Endothelial cell of umbilical vein (primary cell): ENCODE results near the gene MYCBP2. TPM values are rescaled to one million over a fixed set of nuclear protein-coding genes. Genes with fewer than 3 reads are reported as not detected.

Experiments
- BruUV-seq: library from RNA; stranded (reverse); fragments of 400-500 nt; replicated peaks from 2 replicates; lab custom pipeline; 2021; lab: Mats Ljungman, UMichigan
- CTCF ChIA-PET: fragments of 300-600, 350-600 bp; sonication (Branson Sonifier 250); formaldehyde crosslinking; loops from one replicate; lab custom pipeline; 2021; ENCODE audit warnings: antibody characterized with exemption, inconsistent platforms; lab: Charles Lee
- POLR2A ChIA-PET: fragments of 300-600, 350-600 bp; sonication (Branson Sonifier 250); formaldehyde crosslinking; loops from one replicate; lab custom pipeline; 2021; ENCODE audit warnings: antibody characterized with exemption, inconsistent platforms; lab: Charles Lee
- DNase-seq: peaks from one replicate; pipeline ENCODE4 v3.0.0-alpha.2; 2011; ENCODE audit warnings: low read depth, low spot score
- FAIRE-seq: peaks from 2 replicates; lab custom pipeline; 2011; peaks lifted over from hg19 to GRCh38; lab: Jason Lieb, UNC
- H2AFZ ChIP-seq: 2 replicates; pipeline ENCODE4 v1.6.0; 2012; ENCODE audit warnings: low read depth, low read length, control low read depth, inconsistent platforms
- H3K27ac ChIP-seq: 2 replicates; pipeline ENCODE4 v1.5.1; 2011; ENCODE audit warnings: low read depth, mild to moderate bottlenecking, control low read depth, low read length, moderate library complexity; ENCODE audit not compliant: insufficient read depth
- H3K27me3 ChIP-seq, 2 experiments: 2 replicates each; pipeline versions ENCODE4 v1.6.0 to v1.6.1; 2011; ENCODE audit warnings: low read length in 2 of 2, mixed read lengths in 1 of 2; ENCODE audit not compliant: control insufficient read depth in 2 of 2, insufficient read depth in 2 of 2
- H3K36me3 ChIP-seq, 2 experiments: 2 replicates in 1 of 2; 3 replicates in 1 of 2; pipeline ENCODE4 v1.5.1; 2011; ENCODE audit warnings: low read length in 2 of 2, mild to moderate bottlenecking in 1 of 2, moderate library complexity in 1 of 2; ENCODE audit not compliant: control insufficient read depth in 2 of 2, insufficient read depth in 2 of 2; ENCODE audit errors: extremely low read depth in 1 of 2
- H3K4me1 ChIP-seq: 3 replicates; pipeline ENCODE4 v1.5.1; 2011; ENCODE audit warnings: mild to moderate bottlenecking, low read length; ENCODE audit not compliant: control insufficient read depth, insufficient read depth; ENCODE audit errors: extremely low read depth
- H3K4me2 ChIP-seq: 2 replicates; pipeline ENCODE4 v1.6.1; 2011; ENCODE audit warnings: low read length, control low read depth, mixed read lengths; ENCODE audit not compliant: insufficient read depth
- H3K4me3 ChIP-seq, 3 experiments: fragments of 200-600 bp in 1 of 3; sonication (generic), shearing (Covaris generic) in 1 of 3; replicated peaks in 1 of 3; 2 replicates each; pipeline ENCODE4 v1.5.1; 2011 to 2016; ENCODE audit warnings: control low read depth in 3 of 3, low read length in 3 of 3, mild to moderate bottlenecking in 2 of 3, inconsistent platforms in 1 of 3, low read depth in 1 of 3, moderate library complexity in 1 of 3; ENCODE audit not compliant: insufficient read depth in 1 of 3
- H3K79me2 ChIP-seq: 2 replicates; pipeline ENCODE4 v1.6.0; 2012; ENCODE audit warnings: low read length, inconsistent platforms; ENCODE audit not compliant: control insufficient read depth, insufficient read depth
- H3K9ac ChIP-seq: replicated peaks from 2 replicates; pipeline ENCODE3; 2011; ENCODE audit warnings: low read length, control low read depth; ENCODE audit not compliant: insufficient read depth; ENCODE audit errors: extremely low read depth
- H3K9me1 ChIP-seq: replicated peaks from 3 replicates; pipeline ENCODE4 v1.6.0; 2011; ENCODE audit warnings: mild to moderate bottlenecking, low read length; ENCODE audit not compliant: control insufficient read depth, insufficient read depth; ENCODE audit errors: extremely low read depth
- H3K9me3 ChIP-seq: replicated peaks from 2 replicates; pipeline ENCODE4 v1.5.1; 2012; ENCODE audit warnings: low read length, inconsistent platforms; ENCODE audit not compliant: control insufficient read depth, insufficient read depth
- H4K20me1 ChIP-seq: replicated peaks from 2 replicates; pipeline ENCODE3; 2011; ENCODE audit warnings: mild to moderate bottlenecking, low read length; ENCODE audit not compliant: control insufficient read depth, insufficient read depth; ENCODE audit errors: extremely low read depth
- CTCF ChIP-seq, 2 donors: IDR thresholded peaks; 1 replicate in 1 of 2; 2 replicates in 1 of 2; pipeline ENCODE4 v1.5.1; 2011; ENCODE audit warnings: low read length in 2 of 2, mild to moderate bottlenecking in 2 of 2, moderate library complexity in 2 of 2, control low read depth in 1 of 2, inconsistent platforms in 1 of 2, low read depth in 1 of 2; ENCODE audit not compliant: insufficient read depth in 1 of 2; ENCODE audit errors: extremely low read depth in 1 of 2
- EZH2 ChIP-seq: IDR thresholded peaks from 2 replicates; pipeline ENCODE4 v1.6.1; 2012; ENCODE audit warnings: borderline replicate concordance, low read depth, mild to moderate bottlenecking, moderate library complexity, low read length, inconsistent platforms; ENCODE audit not compliant: severe bottlenecking
- FOS ChIP-seq: IDR thresholded peaks from 2 replicates; pipeline ENCODE4 v1.6.1; 2011; ENCODE audit warnings: mild to moderate bottlenecking, low read length, moderate library complexity, borderline replicate concordance; ENCODE audit not compliant: insufficient read depth
- GATA2 ChIP-seq: IDR thresholded peaks from 2 replicates; pipeline ENCODE4 v1.7.0; 2011; ENCODE audit warnings: low read depth, mild to moderate bottlenecking, moderate library complexity, mixed read lengths, low read length; ENCODE audit not compliant: insufficient read length, insufficient read depth
- JUN ChIP-seq: IDR thresholded peaks from 2 replicates; pipeline ENCODE4 v1.6.1; 2011; ENCODE audit warnings: borderline replicate concordance, low read depth; ENCODE audit not compliant: insufficient read length, insufficient read depth
- MAX ChIP-seq: IDR thresholded peaks from 2 replicates; pipeline ENCODE4 v1.6.1; 2011; ENCODE audit not compliant: insufficient read depth, insufficient read length
- MYC ChIP-seq: IDR thresholded peaks from one replicate; pipeline ENCODE4 v1.6.1; 2011; ENCODE audit warnings: mild to moderate bottlenecking, low read depth, low read length
- POLR2A ChIP-seq: IDR thresholded peaks from 2 replicates; pipeline ENCODE4 v1.6.1; 2012; ENCODE audit warnings: low read depth, mild to moderate bottlenecking, control low read depth, low read length
- POLR2AphosphoS5 ChIP-seq: IDR thresholded peaks from 2 replicates; pipeline ENCODE4 v1.6.1; 2012; ENCODE audit warnings: low read depth, mild to moderate bottlenecking, control low read depth, low read length, moderate library complexity; ENCODE audit not compliant: insufficient read depth
- dilution Hi-C: fragments of 300-500 bp; cut with MboI; formaldehyde crosslinking; loops from one replicate; pipeline ENCODE4 v1.15.0; 2019; ENCODE audit warnings: low sequenced_read_pairs; ENCODE audit not compliant: extremely low pct_ligation_motif_present
- intact Hi-C: fragments of 100-400 bp; cut with micrococcal nuclease; formaldehyde crosslinking; loops from one replicate; pipeline ENCODE4 v1.10.0; 2022
- polyA plus RNA-seq, 4 experiments: library from polyadenylated mRNA; depleted of rRNA in 3 of 4; stranded (reverse) in 3 of 4; unstranded in 1 of 4; fragments of >200 nt; gene quantifications; 2 replicates each; pipeline versions ENCODE4 v1.2.1 to v1.2.3, GENCODE V29; 2011 to 2012; ENCODE audit warnings: missing spikeins in 1 of 4
- total RNA-seq: library from RNA; stranded (reverse); gene quantifications from 2 replicates; pipeline ENCODE4 v1.2.3, GENCODE V29; 2021

The MYCBP2 gene
- total and polyA plus RNA-seq, 2 donors (not counting 3 experiments of a cell fraction or from before 2014, with no cell fraction given) = 30.5 to 89.8 TPM

GRCh38 chr13:77310579-77311279 lies 16.2 kb downstream of the MYCBP2 start:
- POLR2A ChIA-PET = no interaction called here

More at GRCh38 chr13:77310579-77311279, 16.2 kb downstream of the MYCBP2 start:
- H4K20me1 ChIP-seq = peaks cover 2% of the 10 kb centered on the region
- no peaks in the 10 kb centered on the region for H3K9me3 ChIP-seq
- H3K79me2 ChIP-seq = peaks cover 81% of the 10 kb centered on the region
- BruUV-seq = no TSS peak
- no peak overlapping the region for H3K27ac ChIP-seq
- no peaks in the 10 kb centered on the region for H3K9me1 ChIP-seq
- H3K27me3 ChIP-seq = no peaks in the 10 kb centered on the region
- peaks cover 33% of the 10 kb centered on the region for H3K4me1 ChIP-seq
- H3K9ac ChIP-seq = no peak overlapping the region
- H3K4me3 ChIP-seq = no peak overlapping the region
- dilution Hi-C loops (no loop called here), intact Hi-C loops (no loop called here)
- peak overlapping the region; percentile 13 for H3K4me2 ChIP-seq
- TF ChIP-seq GATA2 = no peak
- no peak for TF ChIP-seq JUN
- no peak for TF ChIP-seq CTCF (IDR thresholded peaks at IDR 0.05; ENCODE audit: extremely low read depth in 1 of 2, insufficient read depth in 1 of 2, low read depth in 1 of 2, low read length in 2 of 2)
- TF ChIP-seq POLR2AphosphoS5 = no peak
- TF ChIP-seq MYC = no peak
- TF ChIP-seq MAX = no peak
- TF ChIP-seq EZH2 = no peak
- no peak for TF ChIP-seq POLR2A
- no peak for TF ChIP-seq FOS
- CTCF ChIA-PET = interaction anchor here (0.9 to 2.0 kb wide), 3 partner anchors 8 to 16 kb away, joined by 3 to 5 read pairs (median 3); partner anchors contain the start of gene MYCBP2
- no peak overlapping the region for H2AFZ ChIP-seq
- FAIRE-seq = no peak
- DNase-seq = peak; percentile 61
- no peaks in the 10 kb centered on the region for H3K36me3 ChIP-seq
